Thyroid gland (tissue), 4 donors: ENCODE data around the gene EPHA10. TPM values are rescaled to one million over a fixed set of nuclear protein-coding genes. Genes with fewer than 3 reads are reported as not detected.

Source experiments
- DNase-seq, 2 donors: peaks; one replicate each; pipeline ENCODE4 v3.0.0-alpha.2; 2019
- H3K27ac ChIP-seq, 3 donors: fragments of 200-600 bp; sonication (generic); 1 replicate in 2 of 3; 2 replicates in 1 of 3; pipeline ENCODE4 v1.5.1; 2016 to 2019; ENCODE audit warnings: mild to moderate bottlenecking in 1 of 3, moderate library complexity in 1 of 3
- H3K27me3 ChIP-seq: fragments of 200-600 bp; sonication (generic); one replicate; pipeline ENCODE4 v1.5.1; 2019
- H3K36me3 ChIP-seq, 2 donors: fragments of 200-600 bp; sonication (generic); one replicate each; pipeline ENCODE4 v1.5.1; 2016 to 2019
- H3K4me1 ChIP-seq, 2 donors: fragments of 200-600 bp; sonication (generic); one replicate each; pipeline ENCODE4 v1.5.1; 2017 to 2019
- H3K4me3 ChIP-seq, 3 donors: fragments of 200-600 bp; sonication (generic); replicated peaks in 1 of 3; 1 replicate in 2 of 3; 2 replicates in 1 of 3; pipeline ENCODE4 v1.5.1; 2016; ENCODE audit warnings: mild to moderate bottlenecking in 1 of 3
- H3K9me3 ChIP-seq: fragments of 200-600 bp; sonication (generic); one replicate; pipeline ENCODE4 v1.5.1; 2017
- CTCF ChIP-seq, 6 experiments: fragments of 200-600 bp in 3 of 6; fragments of 450-650 bp in 3 of 6; sonication (generic) in 3 of 6; IDR thresholded peaks; one replicate each; pipeline ENCODE4 v1.5.1; 2016 to 2019; ENCODE audit warnings: antibody characterized with exemption in 6 of 6, mild to moderate bottlenecking in 2 of 6, inconsistent platforms in 1 of 6, moderate library complexity in 1 of 6
- POLR2A ChIP-seq, 2 donors: fragments of 450-650 bp; IDR thresholded peaks; one replicate each; pipeline ENCODE4 v1.6.1; 2017; ENCODE audit warnings: antibody characterized with exemption in 2 of 2, mild to moderate bottlenecking in 2 of 2, moderate library complexity in 1 of 2
- WGBS, 2 donors: methylation state at CpG; one replicate each; pipeline ENCODE4 v1.1.5; 2017; 5-methylcytosine and 5-hydroxymethylcytosine counted together
- intact Hi-C: fragments of 100-400 bp; cut with DNase I; formaldehyde crosslinking; loops from one replicate; pipeline ENCODE4 v1.15.1; 2023
- total RNA-seq, 4 donors: library from RNA; depleted of rRNA; stranded (reverse); fragments of >200 nt; gene quantifications; one replicate each; pipeline ENCODE4 v1.2.3, GENCODE V29; 2016

Gene EPHA10
- total RNA-seq, 4 donors from 2014 or later, result 0.11 to 0.54 (median 0.54) TPM; not detected in 1

- no peak for DNase-seq
- no peaks in the 10 kb centered on the region for H3K27me3 ChIP-seq
- no peaks in the 10 kb centered on the region for H3K36me3 ChIP-seq
- H3K27ac ChIP-seq, result no peak overlapping the region
- no peaks in the 10 kb centered on the region for H3K9me3 ChIP-seq
- TF ChIP-seq CTCF (IDR thresholded peaks at IDR 0.05), result no peak
- no peak overlapping the region for H3K4me3 ChIP-seq
- WGBS, 2 donors, result 12 to 15% methylated on average over 13 to 30 of the region's 32 CpGs
- H3K4me1 ChIP-seq, result no peaks in the 10 kb centered on the region
- intact Hi-C loops, result no loop called here
These were observed 30.0 kb downstream of the EPHA10 start for GRCh38 chr1:37734629-37735591.

GRCh38 chr1:37732111-37732780 lies 32.7 kb downstream of the EPHA10 start:
- Histone ChIP-seq H3K9me3 (no peaks in the 10 kb centered on the region), H3K4me1 (no peaks in the 10 kb centered on the region), H3K27ac (no peak overlapping the region), H3K36me3 (no peaks in the 10 kb centered on the region), H3K4me3 (no peak overlapping the region), H3K27me3 (no peaks in the 10 kb centered on the region)
- no peak for TF ChIP-seq POLR2A (IDR thresholded peaks at IDR 0.05)
- TF ChIP-seq CTCF (IDR thresholded peaks at IDR 0.05), result no peak
- no peak for DNase-seq
- WGBS, 2 donors, result 73 to 83% methylated on average over 12 of the region's 12 CpGs
- intact Hi-C loops, result no loop called here

GRCh38 chr1:37731312-37732019 lies 33.5 kb downstream of the EPHA10 start:
- TF ChIP-seq POLR2A (IDR thresholded peaks at IDR 0.05), result no peak
- TF ChIP-seq CTCF (IDR thresholded peaks at IDR 0.05), result no peak
- H3K36me3 ChIP-seq, result no peaks in the 10 kb centered on the region
- 83 to 87% methylated on average over 15 of the region's 15 CpGs for WGBS, 2 donors
- no peaks in the 10 kb centered on the region for H3K4me1 ChIP-seq
- no peak for DNase-seq
- no peaks in the 10 kb centered on the region for H3K27me3 ChIP-seq
- no peak overlapping the region for H3K27ac ChIP-seq
- intact Hi-C loops, result no loop called here
- H3K9me3 ChIP-seq, result no peaks in the 10 kb centered on the region
- H3K4me3 ChIP-seq, result no peak overlapping the region

- intact Hi-C loops, result no loop called here
- WGBS, 2 donors, result 82% methylated on average over 5 of the region's 5 CpGs
- TF ChIP-seq POLR2A (IDR thresholded peaks at IDR 0.05) (no peak), CTCF (IDR thresholded peaks at IDR 0.05) (no peak)
These were observed 34.5 kb downstream of the EPHA10 start for GRCh38 chr1:37730376-37730775.

More at GRCh38 chr1:37730376-37730775, 34.5 kb downstream of the EPHA10 start:
- H3K4me1 ChIP-seq, result no peaks in the 10 kb centered on the region
- no peaks in the 10 kb centered on the region for H3K36me3 ChIP-seq
- H3K27me3 ChIP-seq, result no peaks in the 10 kb centered on the region
- DNase-seq, result no peak
- no peak overlapping the region for H3K4me3 ChIP-seq
- no peaks in the 10 kb centered on the region for H3K9me3 ChIP-seq
- no peak overlapping the region for H3K27ac ChIP-seq
